ENCODE measurements around the gene ATP1B1. TPM values are rescaled to one million over a fixed set of nuclear protein-coding genes. Genes with fewer than 3 reads are reported as not detected.

Gene ATP1B1
- total RNA-seq, 1 experiment from 2014 or later, result 48.6 TPM

GRCh38 chr1:169149555-169150286 is 43.2 kb downstream of the ATP1B1 start:
- Histone ChIP-seq H3K9ac (ENCODE audit: low read length) (no peak overlapping the region), H4K20me1 (ENCODE audit: insufficient read depth) (no peaks in the 10 kb centered on the region), H3K27ac (ENCODE audit: low read depth, low read length) (no peak overlapping the region), H3K79me2 (ENCODE audit: insufficient read depth, low read length) (no peaks in the 10 kb centered on the region), H3K27me3 (ENCODE audit: insufficient read depth, low read length) (no peaks in the 10 kb centered on the region), H3K4me3 (replicated peaks in 1 of 2; ENCODE audit: low read depth in 1 of 2, low read length in 2 of 2) (no peak overlapping the region), H2AFZ (ENCODE audit: low read depth, low read length, poor library complexity, severe bottlenecking) (no peak overlapping the region), H3K9me2 (ENCODE audit: insufficient read depth) (no peaks in the 10 kb centered on the region), H3K9me3 (ENCODE audit: control insufficient read depth in 1 of 2, insufficient read depth in 1 of 2, low read depth in 1 of 2, low read length in 2 of 2) (no peaks in the 10 kb centered on the region), H3K36me3 (ENCODE audit: control insufficient read depth in 1 of 2, insufficient read depth in 2 of 2, low read length in 2 of 2) (no peaks in the 10 kb centered on the region), H3K4me1 (ENCODE audit: control insufficient read depth in 1 of 2, insufficient read depth in 2 of 2, low read length in 2 of 2) (peaks cover 7 to 15% of the 10 kb centered on the region in 2 experiments; a peak in 3 of 4 replicates), H3K4me2 (ENCODE audit: low read length) (no peak overlapping the region)
- ATAC-seq, result no peak
- ChIA-PET POLR2A (interaction anchor here (1.1 kb wide), 1 partner anchor 16 kb away, joined by 3 read pairs; no protein-coding TSS in a partner anchor), CTCF (interaction anchor here (0.9 kb wide), 1 partner anchor 199 kb away, joined by 3 read pairs; no protein-coding TSS in a partner anchor), RAD21 (ENCODE audit: low non-redundant PET in 1 of 2, low total read pairs in 2 of 2, uncharacterized antibody in 2 of 2, unreplicated experiment in 2 of 2) (no interaction called here)
- BruUV-seq (replicated peaks), result no TSS peak
- DNase-seq (ENCODE audit: low read depth, low spot score), result no peak
- intact Hi-C loops (cut with micrococcal nuclease), result no loop called here
- no peak for TF ChIP-seq ZFX (IDR thresholded peaks at IDR 0.05)
- TF ChIP-seq CTCF (IDR thresholded peaks at IDR 0.05 in 2 of 3, conservative IDR thresholded peaks at IDR 0.05 in 1 of 3; ENCODE audit: borderline replicate concordance in 1 of 3, insufficient read depth in 1 of 3, low read depth in 2 of 3, low read length in 2 of 3), result no peak
- no peak for TF ChIP-seq ATF3 (IDR thresholded peaks at IDR 0.05)
- TF ChIP-seq SP1 (IDR thresholded peaks at IDR 0.05; ENCODE audit: low read depth), result no peak
- no peak for TF ChIP-seq SRF (IDR thresholded peaks at IDR 0.05; ENCODE audit: low read depth)
- TF ChIP-seq CBX3 (IDR thresholded peaks at IDR 0.05; ENCODE audit: low read depth), result no peak
- TF ChIP-seq ELF1 (IDR thresholded peaks at IDR 0.05; ENCODE audit: borderline replicate concordance, low read depth), result no peak
- TF ChIP-seq FOSL1 (IDR thresholded peaks at IDR 0.05; ENCODE audit: low read depth), result no peak
- no peak for TF ChIP-seq ZBTB33 (IDR thresholded peaks at IDR 0.05; ENCODE audit: extremely low read depth, insufficient replicate concordance, low read length)
